Measurements from ENCODE around the gene KCNN3.

The KCNN3 gene

GRCh38 chr1:154846565-154847442 is 23.3 kb downstream of the KCNN3 start:
- no peak for DNase-seq
- in situ Hi-C loops (cut with MboI; ENCODE audit: low pct_unique_long_range_greater_than_20kb, low sequenced_read_pairs), result no loop called here

GRCh38 chr1:154845879-154846278 is 24.2 kb downstream of the KCNN3 start:
- no peak for DNase-seq
- in situ Hi-C loops (cut with MboI; ENCODE audit: low pct_unique_long_range_greater_than_20kb, low sequenced_read_pairs), result no loop called here

- DNase-seq, result no peak
- in situ Hi-C loops (cut with MboI; ENCODE audit: low pct_unique_long_range_greater_than_20kb, low sequenced_read_pairs), result no loop called here
Measured at GRCh38 chr1:154845174-154845573, 24.9 kb downstream of the KCNN3 start.

DNA sequence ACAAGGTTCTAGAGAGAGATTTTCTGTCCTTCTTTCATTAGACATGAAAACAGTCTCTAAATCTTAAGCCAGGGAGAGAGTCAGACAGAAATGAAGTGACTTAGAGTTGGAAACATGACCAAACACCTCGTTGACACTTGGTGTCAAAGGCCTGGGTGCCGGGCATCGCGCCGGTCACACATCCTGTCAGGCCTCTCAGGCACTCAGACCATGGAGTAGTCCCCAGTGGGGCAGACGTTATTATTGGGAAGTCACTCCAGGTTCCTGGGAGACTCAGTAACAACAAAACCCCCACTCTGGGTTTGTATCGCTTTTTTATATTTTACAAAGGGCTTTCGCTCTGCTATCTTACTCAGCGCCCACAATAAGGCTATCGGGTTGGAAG is 25.8 kb downstream of the KCNN3 start:
- no peak for DNase-seq
- in situ Hi-C loops (cut with MboI; ENCODE audit: low pct_unique_long_range_greater_than_20kb, low sequenced_read_pairs), result no loop called here

DNA sequence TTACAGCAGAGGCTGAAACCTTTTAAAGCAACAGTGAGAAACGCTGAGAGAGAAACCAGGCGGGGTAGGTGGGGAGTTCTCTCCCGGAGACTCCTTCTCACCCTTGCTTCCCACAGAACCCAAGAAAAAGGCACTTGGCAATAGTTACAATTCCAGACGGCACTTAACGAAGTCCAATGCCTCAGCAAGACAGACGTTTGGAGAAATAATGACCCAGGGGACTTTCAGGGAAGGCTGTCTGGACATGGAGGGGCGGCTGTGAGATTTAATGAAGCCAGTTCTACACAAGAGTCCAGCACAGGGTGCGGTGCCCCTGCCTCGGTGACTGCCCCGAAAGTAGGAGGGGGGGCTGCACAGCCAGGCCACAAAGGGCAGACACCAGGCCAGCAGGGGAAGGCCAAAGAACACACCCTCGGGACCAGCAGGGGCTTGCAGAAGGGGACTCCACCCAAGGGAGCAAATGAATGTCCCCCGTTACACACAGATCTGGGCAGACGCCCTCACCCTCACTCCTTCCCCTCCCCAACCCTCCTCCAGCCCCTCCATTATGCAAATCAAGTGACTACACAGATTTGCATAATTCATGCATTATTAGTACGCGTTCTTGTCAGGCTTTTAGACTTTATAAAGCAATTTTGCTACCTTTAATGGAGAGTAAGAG is 26.3 kb downstream of the KCNN3 start:
- DNase-seq, result no peak
- in situ Hi-C loops (cut with MboI; ENCODE audit: low pct_unique_long_range_greater_than_20kb, low sequenced_read_pairs), result no loop called here

GRCh38 chr1:154842635-154843034 is 27.4 kb downstream of the KCNN3 start:
- in situ Hi-C loops (cut with MboI; ENCODE audit: low pct_unique_long_range_greater_than_20kb, low sequenced_read_pairs), result no loop called here
- DNase-seq, result no peak

GRCh38 chr1:154841384-154841783 is 28.7 kb downstream of the KCNN3 start:
- in situ Hi-C loops (cut with MboI; ENCODE audit: low pct_unique_long_range_greater_than_20kb, low sequenced_read_pairs), result no loop called here
- no peak for DNase-seq

DNA sequence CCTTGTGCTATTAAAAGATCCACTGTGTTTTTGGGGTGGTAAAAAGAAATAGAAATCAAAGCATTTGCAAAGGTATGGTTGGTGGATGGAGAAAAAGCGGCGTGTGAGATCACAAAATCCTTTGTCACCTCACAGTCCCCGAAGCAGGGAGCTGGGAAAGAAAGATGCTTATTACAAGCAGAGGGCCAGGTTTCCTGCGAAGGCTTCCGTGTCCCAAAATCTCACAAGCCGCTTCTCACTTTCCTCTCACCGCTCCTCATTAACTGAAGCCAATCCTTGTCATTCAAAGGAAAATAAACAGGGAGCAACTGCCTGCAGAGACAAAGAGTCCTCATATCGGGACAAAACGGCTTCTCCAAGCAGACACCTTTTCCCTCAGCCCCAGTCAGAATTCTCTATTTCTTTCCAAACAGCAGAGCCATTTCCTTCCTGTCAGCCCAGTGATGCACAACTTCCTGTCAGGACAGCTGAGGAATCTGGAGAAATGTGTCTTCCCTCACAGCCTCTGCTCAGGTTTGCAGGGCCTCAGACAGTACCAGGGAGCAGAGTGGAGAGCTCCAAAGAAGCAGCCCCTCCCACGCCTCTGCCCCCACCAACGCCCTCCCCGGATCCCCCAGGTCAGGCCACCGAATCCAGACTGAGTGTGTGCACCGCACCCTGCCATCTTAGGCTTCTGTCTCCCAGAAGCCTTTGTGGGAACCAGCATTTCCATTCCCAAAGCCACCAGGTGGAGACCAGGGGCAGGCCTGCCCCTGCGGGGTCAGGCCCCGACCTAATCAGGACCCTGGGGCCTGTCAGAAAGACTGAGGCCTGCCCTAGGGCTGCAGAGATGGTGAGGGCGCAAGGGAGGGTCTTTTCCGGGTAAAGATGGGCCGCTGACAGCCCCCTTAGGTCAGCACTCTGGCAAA is 29.6 kb downstream of the KCNN3 start:
- peak; percentile 23 for DNase-seq
- in situ Hi-C loops (cut with MboI; ENCODE audit: low pct_unique_long_range_greater_than_20kb, low sequenced_read_pairs), result no loop called here

DNA sequence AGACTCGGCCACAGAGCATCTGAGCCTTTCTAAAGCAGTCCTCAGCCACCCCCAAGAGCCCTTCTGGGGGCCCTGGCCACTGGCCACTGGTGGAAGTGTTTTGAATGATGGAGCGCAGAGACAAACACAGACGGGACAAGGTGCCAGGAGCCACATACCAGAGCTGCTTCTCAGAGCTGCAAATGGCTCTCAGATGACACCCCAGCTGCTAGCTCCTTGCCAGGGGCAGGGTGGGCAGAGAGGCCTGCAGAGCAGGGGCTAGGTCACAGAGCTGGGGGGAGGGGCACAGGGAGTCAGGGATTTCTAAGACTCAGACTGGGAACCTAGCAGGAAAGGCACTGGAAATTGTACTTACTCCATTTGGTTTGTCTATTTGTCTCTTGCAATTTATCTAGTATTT is 30.4 kb downstream of the KCNN3 start:
- in situ Hi-C loops (cut with MboI; ENCODE audit: low pct_unique_long_range_greater_than_20kb, low sequenced_read_pairs), result no loop called here

GRCh38 chr1:154838988-154839387 is 31.1 kb downstream of the KCNN3 start:
- in situ Hi-C loops (cut with MboI; ENCODE audit: low pct_unique_long_range_greater_than_20kb, low sequenced_read_pairs), result no loop called here
- no peak for DNase-seq

More for the DNA sequence above, 30.4 kb downstream of the KCNN3 start:
- DNase-seq, result no peak

GRCh38 chr1:154838461-154838860 is 31.6 kb downstream of the KCNN3 start:
- in situ Hi-C loops (cut with MboI; ENCODE audit: low pct_unique_long_range_greater_than_20kb, low sequenced_read_pairs), result no loop called here
- no peak for DNase-seq

DNA sequence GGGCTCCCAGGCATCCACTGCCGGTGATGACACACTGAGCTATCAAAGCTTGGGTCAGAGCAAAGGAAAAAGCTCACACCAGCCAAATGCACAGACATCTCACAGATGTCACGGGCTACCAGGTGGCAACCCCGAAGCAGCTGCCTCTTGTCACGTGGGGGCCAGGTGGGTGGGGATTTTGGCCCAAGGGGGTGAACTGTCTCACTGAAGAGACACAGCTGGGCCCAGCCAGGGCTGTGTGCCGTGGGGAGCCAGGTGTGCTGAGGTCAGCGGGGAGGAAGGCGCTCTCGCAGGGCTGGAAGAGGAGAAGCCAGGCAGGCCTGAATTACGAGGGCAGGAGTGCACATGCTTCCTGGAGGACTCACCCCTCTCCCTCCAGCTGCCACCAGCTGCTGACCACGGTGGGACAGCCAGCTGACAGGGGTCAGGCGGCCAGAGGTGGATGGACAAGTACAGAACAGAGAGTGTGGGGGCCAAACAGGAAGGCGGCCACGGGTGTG is 32.4 kb downstream of the KCNN3 start:
- no peak for DNase-seq
- in situ Hi-C loops (cut with MboI; ENCODE audit: low pct_unique_long_range_greater_than_20kb, low sequenced_read_pairs), result no loop called here

GRCh38 chr1:154837034-154837671 is 32.9 kb downstream of the KCNN3 start:
- in situ Hi-C loops (cut with MboI; ENCODE audit: low pct_unique_long_range_greater_than_20kb, low sequenced_read_pairs), result no loop called here
- no peak for DNase-seq

- no peak for DNase-seq
- in situ Hi-C loops (cut with MboI; ENCODE audit: low pct_unique_long_range_greater_than_20kb, low sequenced_read_pairs), result no loop called here
Measured at GRCh38 chr1:154835531-154836324, 34.4 kb downstream of the KCNN3 start.

DNA sequence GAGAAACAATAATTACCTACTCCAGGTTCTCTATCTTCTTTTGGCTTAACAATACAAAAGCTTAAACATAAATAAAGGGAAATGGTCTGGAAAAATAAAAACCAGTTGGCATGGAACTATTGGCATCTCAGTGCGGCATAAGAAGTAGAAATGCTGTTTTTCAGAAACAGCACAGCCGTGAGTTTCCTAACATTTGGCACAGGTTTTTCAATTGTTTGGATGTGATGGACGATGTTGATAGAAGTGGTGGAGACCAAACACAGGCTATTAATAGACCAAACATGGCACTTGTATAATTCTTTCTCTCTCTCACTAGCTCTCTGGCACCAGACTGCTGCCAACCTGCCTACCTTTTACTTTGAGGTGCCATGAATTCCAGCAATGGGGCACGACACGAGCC is 36.2 kb downstream of the KCNN3 start:
- in situ Hi-C loops (cut with MboI; ENCODE audit: low pct_unique_long_range_greater_than_20kb, low sequenced_read_pairs), result no loop called here
- DNase-seq, result no peak

DNA sequence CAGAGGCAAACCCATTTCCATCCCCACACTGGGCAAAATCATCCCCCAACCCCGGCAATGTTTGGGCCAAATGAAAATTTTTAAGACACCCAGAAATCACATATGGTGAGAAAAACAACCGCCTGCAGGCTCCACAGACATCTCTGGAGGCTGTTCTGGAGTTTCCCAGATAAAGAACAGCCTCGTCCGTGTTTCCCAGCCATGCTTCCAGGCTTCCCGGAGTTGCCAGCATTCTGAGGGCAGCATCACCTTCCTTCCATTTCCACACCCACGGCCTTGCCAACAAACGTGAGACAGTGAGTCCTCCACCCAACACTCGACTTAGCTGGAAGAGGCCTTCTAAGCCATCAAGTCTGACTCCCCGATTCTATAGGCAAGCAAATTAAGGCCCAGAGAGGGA is 36.9 kb downstream of the KCNN3 start:
- no peak for DNase-seq
- in situ Hi-C loops (cut with MboI; ENCODE audit: low pct_unique_long_range_greater_than_20kb, low sequenced_read_pairs), result no loop called here

DNA sequence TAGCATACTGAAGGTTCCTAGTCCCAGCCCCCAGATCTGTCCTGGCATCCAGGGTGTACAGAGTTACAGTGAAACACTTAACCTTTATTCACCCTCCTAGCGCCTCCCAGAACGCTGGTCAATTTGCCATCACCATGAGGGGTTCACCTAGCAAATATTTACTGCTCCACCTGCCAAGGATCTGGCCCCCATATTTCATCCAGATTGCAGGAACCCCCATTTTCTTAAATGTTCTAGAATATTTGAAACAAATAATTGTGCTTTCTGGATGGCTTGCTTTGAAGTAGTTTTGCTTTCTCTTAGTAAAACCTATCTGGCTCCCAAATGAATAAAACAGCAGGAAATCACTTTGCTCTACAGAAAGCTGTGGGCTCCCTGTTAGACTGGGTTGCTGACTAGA is 37.7 kb downstream of the KCNN3 start:
- no peak for DNase-seq
- in situ Hi-C loops (cut with MboI; ENCODE audit: low pct_unique_long_range_greater_than_20kb, low sequenced_read_pairs), result no loop called here

- no peak for DNase-seq
- in situ Hi-C loops (cut with MboI; ENCODE audit: low pct_unique_long_range_greater_than_20kb, low sequenced_read_pairs), result no loop called here
Measured at GRCh38 chr1:154831462-154831861, 38.6 kb downstream of the KCNN3 start.

Data from KBM-7 (cell line).